GM19043 (cell line): Measurements from ENCODE around the gene SGSM2.

Experiments used
- ATAC-seq: cut with Tn5 transposase; IDR thresholded peaks from one replicate; pipeline ENCODE4 v1.9.1; 2021; ENCODE audit warnings: low read depth; ENCODE audit not compliant: unreplicated experiment

Gene SGSM2

DNA sequence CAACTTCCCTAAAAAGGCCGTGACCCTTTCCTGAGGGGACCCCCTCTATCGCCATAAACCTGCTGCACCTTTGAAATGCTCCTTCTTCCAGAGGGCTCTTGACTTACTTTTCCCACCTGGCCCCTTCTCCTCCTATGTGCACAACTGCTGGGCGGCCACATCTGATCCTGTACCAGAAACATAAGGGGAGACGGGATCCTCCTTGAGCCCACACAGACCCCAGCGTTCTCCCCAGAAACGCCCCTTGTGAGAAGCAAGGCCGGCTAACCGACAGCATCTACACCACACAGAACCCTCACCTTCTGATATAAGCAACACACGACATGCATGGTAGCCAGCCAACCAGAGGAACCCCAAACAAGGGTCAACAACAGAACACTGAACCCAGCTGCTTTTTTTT, 77.8 kb downstream of the SGSM2 start:
- ATAC-seq = no peak

DNA sequence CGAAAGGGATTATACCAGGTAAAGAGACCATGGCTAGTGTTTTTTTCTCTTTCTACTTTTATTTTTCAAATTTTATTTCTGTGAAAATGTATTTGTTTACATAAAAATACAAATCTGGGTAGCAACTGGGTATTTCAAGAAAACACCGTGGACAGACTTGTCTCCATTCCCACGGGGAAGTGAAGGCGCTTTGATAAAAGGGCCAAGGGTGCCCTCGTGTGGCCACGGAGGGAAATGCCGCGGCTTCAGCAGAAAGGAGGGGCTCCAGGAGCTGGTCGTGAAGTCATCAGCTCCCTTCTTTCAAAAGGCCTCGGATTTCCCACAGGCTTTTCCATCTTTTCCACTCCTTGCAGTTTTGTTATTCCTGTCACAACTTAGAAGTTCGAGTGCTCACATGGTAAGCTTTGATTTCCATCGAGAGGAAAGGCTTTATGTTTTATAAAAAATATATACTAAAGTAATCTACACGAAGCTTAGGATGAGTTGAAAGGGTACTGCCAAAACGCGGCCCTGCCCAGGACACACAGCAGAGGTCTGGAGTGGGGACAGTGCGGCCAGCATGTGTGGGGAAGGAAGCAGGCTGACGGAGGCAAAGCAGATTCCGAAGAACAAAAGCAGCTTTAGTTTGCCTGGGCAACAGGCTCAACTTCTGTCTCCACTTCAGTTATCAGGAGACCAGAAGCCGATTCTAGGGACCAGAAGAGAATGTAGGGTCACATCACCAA, 78.9 kb downstream of the SGSM2 start:
- no peak for ATAC-seq

DNA sequence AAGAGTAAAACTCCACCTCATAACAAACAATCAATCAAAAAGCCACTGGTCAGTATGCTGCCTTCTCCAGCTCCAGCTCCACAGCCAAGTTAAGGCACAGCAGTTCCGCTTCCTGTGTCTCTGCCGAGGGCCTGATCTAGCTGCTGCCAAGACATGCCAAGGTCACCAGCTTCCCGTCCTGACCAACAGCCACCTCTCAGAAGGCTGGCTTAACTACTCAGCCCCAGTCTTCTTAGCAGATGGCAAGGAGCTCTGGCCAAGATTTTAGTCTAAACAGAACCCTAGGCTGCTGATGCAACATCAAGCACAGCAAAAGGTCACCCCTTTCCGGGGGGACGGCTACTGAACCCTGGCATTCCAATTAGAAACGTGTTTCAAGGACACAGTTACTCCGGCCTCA, 81.3 kb downstream of the SGSM2 start:
- ATAC-seq = no peak

DNA sequence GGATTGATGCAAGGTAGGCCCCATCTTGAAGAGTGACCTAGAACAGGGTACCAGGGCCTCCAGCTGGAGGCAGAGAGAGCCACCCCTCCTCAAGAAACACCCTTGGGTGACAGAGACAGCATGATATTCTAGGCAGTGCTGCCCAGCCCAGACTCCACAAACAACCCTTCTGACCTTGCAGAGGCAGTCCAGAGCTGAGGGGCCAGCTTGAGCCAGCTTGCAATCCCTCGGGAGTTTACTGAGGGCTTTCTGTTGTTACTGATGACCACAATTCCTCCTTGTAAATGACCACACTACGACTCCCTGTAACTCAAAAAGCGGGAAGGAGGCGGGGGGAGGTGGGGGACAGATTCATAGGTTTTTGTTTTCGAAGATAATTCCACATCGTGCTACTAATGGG, 82.2 kb downstream of the SGSM2 start:
- no peak for ATAC-seq

DNA sequence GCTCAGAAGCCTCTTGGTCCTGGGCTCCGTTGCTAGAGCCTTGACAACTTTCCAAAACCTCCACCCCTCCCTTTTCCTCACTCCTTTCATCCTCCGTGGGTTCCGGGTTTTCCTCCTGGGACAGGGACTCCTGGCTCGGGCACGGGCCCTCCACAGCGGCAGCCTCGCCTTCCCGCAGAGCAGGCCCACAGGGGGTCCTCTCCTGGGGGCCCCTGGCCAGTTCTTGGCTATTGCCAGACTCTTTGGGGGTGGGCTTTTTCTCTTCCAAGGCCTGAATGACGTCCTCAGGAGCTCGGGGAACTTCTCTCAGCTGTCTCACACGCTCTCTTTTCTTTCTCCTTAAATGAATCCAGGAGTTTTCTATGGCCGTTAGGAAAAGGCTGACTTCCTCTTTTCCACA, 82.9 kb downstream of the SGSM2 start:
- no peak for ATAC-seq

DNA sequence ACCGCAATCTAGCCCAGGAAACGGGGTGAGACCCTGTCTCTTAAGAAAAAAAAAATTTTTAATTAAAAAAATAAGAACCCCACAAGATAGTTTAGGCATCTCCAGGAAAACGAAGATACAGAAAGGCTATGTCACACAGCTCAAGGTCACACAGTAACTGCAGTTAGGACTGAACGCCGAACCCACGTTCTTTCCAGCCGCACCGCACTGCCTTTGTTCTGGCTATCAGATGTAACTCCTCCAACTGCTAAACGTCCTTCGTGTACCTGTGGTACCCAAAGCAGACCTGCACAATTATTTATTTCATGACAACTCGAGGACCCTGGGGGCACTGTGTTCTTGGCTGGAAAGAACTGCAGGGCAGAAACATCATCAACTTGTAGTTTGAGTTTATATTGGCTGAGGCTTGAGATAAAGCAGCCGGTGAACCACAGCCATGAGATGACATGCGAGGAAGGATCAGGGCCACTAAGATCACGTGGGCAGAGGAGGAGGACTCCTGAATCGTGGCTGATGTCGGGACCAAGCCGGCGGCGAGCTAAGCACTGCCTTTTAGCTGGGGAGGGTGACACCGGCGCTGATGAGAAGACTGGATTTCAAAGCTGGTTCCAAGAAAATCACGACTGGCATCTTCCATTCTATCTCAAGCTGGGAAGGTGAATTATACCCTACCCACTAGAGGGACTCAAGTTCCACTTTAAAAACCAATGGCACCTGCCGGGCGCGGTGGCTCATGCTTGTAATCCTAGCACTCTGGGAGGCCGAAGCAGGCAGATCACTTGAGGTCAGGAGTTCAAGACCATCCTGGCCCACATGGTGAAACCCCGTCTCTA, 84.2 kb downstream of the SGSM2 start:
- ATAC-seq = no peak

DNA sequence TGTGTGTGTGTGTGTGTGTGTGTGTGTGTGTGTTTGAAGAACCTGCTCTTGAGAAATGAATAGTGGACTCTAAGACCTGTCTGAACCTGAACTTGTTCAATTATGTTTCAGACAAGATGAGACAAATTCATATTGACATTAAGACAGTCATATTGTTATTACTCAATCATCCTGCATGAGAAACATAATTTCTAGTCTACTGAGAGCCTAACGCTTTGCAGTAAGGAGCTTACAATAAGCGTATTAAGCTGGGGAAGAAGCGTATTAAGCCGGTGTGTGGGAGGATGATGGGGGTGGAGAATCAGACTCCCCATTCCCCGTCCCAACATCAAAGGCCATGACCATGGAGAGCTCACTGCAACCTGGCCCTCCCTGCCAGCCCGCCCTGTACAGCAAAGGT, 86.0 kb downstream of the SGSM2 start:
- no peak for ATAC-seq

DNA sequence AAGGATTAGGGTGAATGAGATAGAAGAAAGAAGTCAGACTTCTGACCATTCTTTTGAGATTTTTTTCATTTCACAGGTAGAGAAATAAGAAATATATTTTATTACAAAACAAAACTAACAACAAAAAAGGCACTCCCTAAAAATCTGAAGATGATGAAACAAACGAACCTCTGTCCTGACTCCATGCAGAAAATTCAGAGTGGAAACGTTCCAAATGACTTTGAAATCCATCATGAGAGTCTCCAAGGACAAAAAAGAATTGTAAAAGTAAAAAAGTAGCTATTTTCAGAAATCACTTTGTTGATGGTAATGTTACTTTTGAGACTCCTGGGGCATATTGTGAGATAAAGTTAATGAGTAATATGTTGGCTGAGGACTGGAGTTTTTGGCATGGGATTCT, 89.9 kb downstream of the SGSM2 start:
- no peak for ATAC-seq

DNA sequence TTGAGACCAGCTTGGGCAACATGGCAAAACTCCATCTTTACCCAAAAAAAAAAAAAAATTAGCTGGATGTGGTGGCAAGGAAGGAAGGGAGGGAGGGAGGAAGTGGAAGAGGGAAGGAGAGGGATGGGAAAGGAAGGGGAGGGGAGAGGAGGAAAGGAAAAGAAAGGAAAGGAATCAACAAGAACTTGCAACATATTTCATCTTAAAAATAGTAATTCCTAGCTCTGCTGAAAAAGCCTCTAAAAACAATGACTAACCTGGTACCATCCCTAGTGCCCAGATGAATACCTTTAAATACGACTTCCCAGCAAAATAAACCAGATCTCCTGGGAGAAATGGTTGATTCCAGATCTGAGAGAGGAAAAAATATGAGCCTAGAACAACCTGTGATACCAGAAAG, 90.6 kb downstream of the SGSM2 start:
- no peak for ATAC-seq
